Melanocyte of skin (primary cell): ENCODE measurements around the gene PDXK. TPM values are rescaled to one million over a fixed set of nuclear protein-coding genes. Genes with fewer than 3 reads are reported as not detected.

Experiments used
- small RNA-seq, 2 donors: library from RNA; depleted of rRNA; stranded (forward); fragments of <200 nt; gene quantifications; one replicate each; pipeline ENCODE3, GENCODE V24; 2012
- total RNA-seq, 2 donors: library from RNA; depleted of rRNA; stranded (reverse); fragments of >200 nt; gene quantifications; 2 replicates each; pipeline ENCODE4 v1.2.3, GENCODE V29; 2012

PDXK gene
- 10 to 100 TPM; 36.3 to 47.1 TPM for total RNA-seq

DNA sequence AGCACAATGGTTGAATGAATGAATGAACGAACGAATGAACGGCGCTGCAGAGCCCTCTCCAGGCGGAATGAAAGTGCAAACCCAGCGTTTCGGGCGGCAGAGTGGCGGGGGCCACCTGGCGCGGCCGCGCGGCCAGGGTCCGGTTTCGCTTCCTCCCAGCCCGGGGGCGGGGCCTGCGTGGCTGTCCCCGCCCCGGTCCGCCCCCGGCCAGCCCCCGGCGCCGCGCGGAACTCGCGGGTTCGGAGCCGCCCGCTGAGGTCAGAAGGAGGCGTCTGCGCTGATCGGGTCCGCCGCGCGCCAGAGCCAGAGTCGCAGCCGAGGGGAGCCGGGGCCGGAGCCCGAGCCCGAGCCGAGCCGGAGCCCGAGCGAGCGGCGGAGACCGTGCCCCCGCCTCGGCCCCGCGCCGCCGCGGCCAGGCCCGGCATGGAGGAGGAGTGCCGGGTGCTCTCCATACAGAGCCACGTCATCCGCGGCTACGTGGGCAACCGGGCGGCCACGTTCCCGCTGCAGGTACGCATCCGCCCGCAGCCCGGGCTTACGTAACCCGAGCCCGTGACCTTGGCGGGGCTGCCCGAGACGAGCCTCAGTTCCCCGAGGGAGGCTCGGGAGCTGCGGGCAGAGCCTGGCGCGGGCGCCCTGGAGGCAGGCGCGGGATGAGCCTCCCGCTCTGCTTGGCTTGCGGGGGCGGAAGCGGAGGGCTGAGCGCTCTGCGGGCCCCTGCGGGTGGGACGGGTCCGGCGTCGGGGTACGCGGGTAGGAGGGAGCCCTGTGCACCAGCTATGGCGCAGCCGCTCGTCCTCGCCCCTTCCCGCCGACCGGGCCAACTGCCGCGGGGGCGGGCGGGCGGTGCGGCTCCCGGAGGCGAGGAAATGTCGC is at the start of gene PDXK:
Gene PDXK, plus strand, starts transcription at position 258 of the 876 bp plus-strand sequence. Its CDS starts 166 bp downstream, at position 424.

DNA sequence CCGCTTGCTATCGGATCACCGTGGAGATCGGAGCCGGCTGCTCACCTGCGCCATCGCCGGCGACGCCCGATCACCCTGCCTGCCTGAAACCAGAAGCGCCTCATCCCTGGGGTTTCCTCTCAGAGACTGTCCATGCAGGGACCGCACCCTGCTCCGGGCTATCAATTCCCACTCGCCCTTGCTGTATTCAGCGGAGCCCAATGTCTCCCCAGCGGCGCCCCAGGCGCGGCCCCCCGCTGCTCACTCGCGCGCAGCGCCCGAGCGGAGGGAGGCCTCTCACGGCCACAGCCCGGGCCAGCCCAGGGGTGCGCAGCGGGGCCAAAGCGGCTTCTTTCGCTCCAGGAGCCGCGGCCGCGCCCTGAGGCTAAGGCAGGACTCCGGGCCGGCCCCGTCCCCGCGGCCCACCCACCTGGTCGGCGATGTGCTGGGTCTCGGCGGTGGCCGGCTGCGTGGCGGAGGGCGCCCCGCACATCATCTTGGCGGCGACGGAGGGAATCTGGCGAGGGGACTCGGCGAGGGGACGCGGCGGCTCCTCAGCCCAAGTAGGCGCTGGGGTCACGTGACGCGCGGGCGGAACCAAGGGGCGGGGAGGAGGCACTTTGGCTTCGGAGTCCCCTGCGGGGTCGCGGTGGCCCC is 57.0 kb downstream of the PDXK start, which contains the start of gene CSTB:
Gene CSTB, minus strand, starts transcription at position 514 of the 636 bp plus-strand sequence. Its CDS starts 39 bp downstream, at position 475.

GRCh38 chr21:43789276-43790009 is 70.5 kb downstream of the PDXK start, which contains the start of gene RRP1:
RRP1 (plus strand) TSS chr21:43789577; CDS start chr21:43789630, 53 bp downstream.

Small RNAs within 50 kb of the gene (small RNA-seq; reads per million reads assigned to genes)
- 0 reads per million in 2 donors for gene AP001052.1

Other genes with a start within 250 kb of the PDXK start
- gene HSF2BP, start 59.6 kb upstream of the PDXK start, total RNA-seq, result 1 to 10 TPM in 1 of 2 donors, under 1 TPM in 1; 0.33 to 1.0 TPM
- gene RRP1B, start 59.6 kb upstream of the PDXK start, total RNA-seq, result 10 to 100 TPM; 16.9 to 32.0 TPM
- gene CSTB, start 57.2 kb downstream of the PDXK start, total RNA-seq, result 10 to 100 TPM; 52.3 to 65.4 TPM
- 10 to 100 TPM; 26.2 to 33.0 TPM for gene RRP1, start 70.4 kb downstream of the PDXK start, total RNA-seq
- 10 to 100 TPM; 64.6 to 86.4 TPM for gene AGPAT3, start 146.1 kb downstream of the PDXK start, total RNA-seq